HG02840 (cell line): ENCODE measurements around the gene TIE1.

Source experiments
- ATAC-seq: cut with Tn5 transposase; IDR thresholded peaks from one replicate; pipeline ENCODE4 v1.9.1; 2021; ENCODE audit warnings: mild to moderate bottlenecking, moderate library complexity, moderate number of reproducible peaks; ENCODE audit not compliant: unreplicated experiment, low FRiP score

The TIE1 gene

GRCh38 chr1:43309405-43310025 is 8.7 kb downstream of the TIE1 start:
- no peak for ATAC-seq

- ATAC-seq, result no peak
Measured at GRCh38 chr1:43311521-43311920, 10.7 kb downstream of the TIE1 start.

GRCh38 chr1:43312212-43312623 is 11.4 kb downstream of the TIE1 start:
- ATAC-seq, result no peak

GRCh38 chr1:43312663-43313515 is 12.1 kb downstream of the TIE1 start:
- ATAC-seq, result no peak

GRCh38 chr1:43313771-43314170 is 13.0 kb downstream of the TIE1 start:
- ATAC-seq, result no peak

GRCh38 chr1:43314233-43314632 is 13.5 kb downstream of the TIE1 start:
- ATAC-seq, result no peak

GRCh38 chr1:43315481-43315880 is 14.7 kb downstream of the TIE1 start:
- ATAC-seq, result no peak

GRCh38 chr1:43315963-43316737 is 15.4 kb downstream of the TIE1 start:
- ATAC-seq, result no peak

- ATAC-seq, result no peak
Measured at GRCh38 chr1:43316738-43317520, 16.1 kb downstream of the TIE1 start.

- no peak for ATAC-seq
Measured at GRCh38 chr1:43317817-43318471, 17.2 kb downstream of the TIE1 start.

GRCh38 chr1:43318831-43319230 is 18.0 kb downstream of the TIE1 start:
- ATAC-seq, result no peak

GRCh38 chr1:43319288-43319687 is 18.5 kb downstream of the TIE1 start:
- ATAC-seq, result no peak

GRCh38 chr1:43319766-43320165 is 19.0 kb downstream of the TIE1 start:
- ATAC-seq, result no peak

- no peak for ATAC-seq
Measured at GRCh38 chr1:43321331-43321891, 20.6 kb downstream of the TIE1 start.

GRCh38 chr1:43322506-43322905 is 21.7 kb downstream of the TIE1 start:
- ATAC-seq, result no peak

GRCh38 chr1:43324810-43325209 is 24.0 kb downstream of the TIE1 start:
- no peak for ATAC-seq

GRCh38 chr1:43325381-43325780 is 24.6 kb downstream of the TIE1 start:
- no peak for ATAC-seq

- no peak for ATAC-seq
Measured at GRCh38 chr1:43327549-43328292, 26.9 kb downstream of the TIE1 start.
